PFSK-1 (cell line): ENCODE results near the gene TOM1L2.

Experiments
- FOXP2 ChIP-seq: optimal IDR thresholded peaks from 2 replicates; pipeline ENCODE3; 2011; ENCODE audit warnings: borderline replicate concordance, control low read depth, inconsistent platforms; ENCODE audit not compliant: insufficient read depth; ENCODE audit errors: extremely low read length, extremely low read depth
- POLR2AphosphoS5 ChIP-seq: IDR thresholded peaks from 2 replicates; pipeline ENCODE4 v1.6.1; 2012; ENCODE audit warnings: low read depth, mild to moderate bottlenecking, control low read depth, low read length, moderate library complexity
- SIN3A ChIP-seq: IDR thresholded peaks from 2 replicates; pipeline ENCODE4 v1.6.1; 2012; ENCODE audit warnings: mild to moderate bottlenecking, low read length, moderate library complexity, borderline replicate concordance; ENCODE audit not compliant: insufficient read depth
- TAF1 ChIP-seq: IDR thresholded peaks from 2 replicates; pipeline ENCODE4 v1.6.1; 2012; ENCODE audit warnings: low read length, control low read depth, borderline replicate concordance; ENCODE audit not compliant: insufficient read depth
- TF ChIP-seq, protein P1 (sequence below), 2 experiments: IDR thresholded peaks; 2 replicates each; pipeline versions ENCODE4 v1.6.1 to v1.8.0; 2011 to 2012; ENCODE audit warnings: low read depth in 2 of 2, low read length in 2 of 2, control low read depth in 1 of 2, inconsistent platforms in 1 of 2, mild to moderate bottlenecking in 1 of 2, moderate library complexity in 1 of 2; ENCODE audit not compliant: insufficient read depth in 1 of 2

Gene TOM1L2

DNA sequence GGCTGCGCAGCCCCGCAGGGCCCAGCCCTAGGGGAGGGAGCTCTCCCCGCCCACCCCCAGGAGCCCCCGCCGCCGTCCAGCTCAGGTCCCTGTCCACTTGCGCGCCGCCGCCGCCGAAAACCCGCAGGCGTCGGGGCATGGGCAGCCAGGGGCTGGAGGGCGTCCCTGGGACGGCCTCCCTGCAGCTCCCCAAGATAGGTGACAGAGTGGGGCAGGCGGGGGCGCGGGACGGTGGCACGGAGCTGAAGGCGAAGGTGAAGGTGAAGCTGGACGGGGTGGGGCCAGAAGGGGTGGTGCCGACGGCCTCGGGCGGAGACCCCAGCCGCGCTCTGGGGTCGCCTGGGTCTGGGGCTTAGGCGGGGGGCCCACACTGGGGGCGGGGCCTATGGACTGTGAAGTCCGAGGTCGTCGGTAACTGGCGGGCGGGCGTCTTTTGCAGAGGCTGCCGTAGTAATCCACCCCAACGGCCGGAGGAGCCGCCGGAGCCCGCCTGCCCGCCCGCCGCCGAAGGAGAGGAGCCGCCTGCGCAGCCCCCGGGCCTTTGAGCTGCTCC, 162.6 kb downstream of the TOM1L2 start:
- no peak for TF ChIP-seq TAF1
- no peak for TF ChIP-seq SIN3A
- TF ChIP-seq, protein P1, sequence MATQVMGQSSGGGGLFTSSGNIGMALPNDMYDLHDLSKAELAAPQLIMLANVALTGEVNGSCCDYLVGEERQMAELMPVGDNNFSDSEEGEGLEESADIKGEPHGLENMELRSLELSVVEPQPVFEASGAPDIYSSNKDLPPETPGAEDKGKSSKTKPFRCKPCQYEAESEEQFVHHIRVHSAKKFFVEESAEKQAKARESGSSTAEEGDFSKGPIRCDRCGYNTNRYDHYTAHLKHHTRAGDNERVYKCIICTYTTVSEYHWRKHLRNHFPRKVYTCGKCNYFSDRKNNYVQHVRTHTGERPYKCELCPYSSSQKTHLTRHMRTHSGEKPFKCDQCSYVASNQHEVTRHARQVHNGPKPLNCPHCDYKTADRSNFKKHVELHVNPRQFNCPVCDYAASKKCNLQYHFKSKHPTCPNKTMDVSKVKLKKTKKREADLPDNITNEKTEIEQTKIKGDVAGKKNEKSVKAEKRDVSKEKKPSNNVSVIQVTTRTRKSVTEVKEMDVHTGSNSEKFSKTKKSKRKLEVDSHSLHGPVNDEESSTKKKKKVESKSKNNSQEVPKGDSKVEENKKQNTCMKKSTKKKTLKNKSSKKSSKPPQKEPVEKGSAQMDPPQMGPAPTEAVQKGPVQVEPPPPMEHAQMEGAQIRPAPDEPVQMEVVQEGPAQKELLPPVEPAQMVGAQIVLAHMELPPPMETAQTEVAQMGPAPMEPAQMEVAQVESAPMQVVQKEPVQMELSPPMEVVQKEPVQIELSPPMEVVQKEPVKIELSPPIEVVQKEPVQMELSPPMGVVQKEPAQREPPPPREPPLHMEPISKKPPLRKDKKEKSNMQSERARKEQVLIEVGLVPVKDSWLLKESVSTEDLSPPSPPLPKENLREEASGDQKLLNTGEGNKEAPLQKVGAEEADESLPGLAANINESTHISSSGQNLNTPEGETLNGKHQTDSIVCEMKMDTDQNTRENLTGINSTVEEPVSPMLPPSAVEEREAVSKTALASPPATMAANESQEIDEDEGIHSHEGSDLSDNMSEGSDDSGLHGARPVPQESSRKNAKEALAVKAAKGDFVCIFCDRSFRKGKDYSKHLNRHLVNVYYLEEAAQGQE (IDR thresholded peaks at IDR 0.05; ENCODE audit: insufficient read depth in 1 of 2, low read depth in 2 of 2, low read length in 2 of 2) = no peak
- no peak for TF ChIP-seq POLR2AphosphoS5
- no peak for TF ChIP-seq FOXP2

DNA sequence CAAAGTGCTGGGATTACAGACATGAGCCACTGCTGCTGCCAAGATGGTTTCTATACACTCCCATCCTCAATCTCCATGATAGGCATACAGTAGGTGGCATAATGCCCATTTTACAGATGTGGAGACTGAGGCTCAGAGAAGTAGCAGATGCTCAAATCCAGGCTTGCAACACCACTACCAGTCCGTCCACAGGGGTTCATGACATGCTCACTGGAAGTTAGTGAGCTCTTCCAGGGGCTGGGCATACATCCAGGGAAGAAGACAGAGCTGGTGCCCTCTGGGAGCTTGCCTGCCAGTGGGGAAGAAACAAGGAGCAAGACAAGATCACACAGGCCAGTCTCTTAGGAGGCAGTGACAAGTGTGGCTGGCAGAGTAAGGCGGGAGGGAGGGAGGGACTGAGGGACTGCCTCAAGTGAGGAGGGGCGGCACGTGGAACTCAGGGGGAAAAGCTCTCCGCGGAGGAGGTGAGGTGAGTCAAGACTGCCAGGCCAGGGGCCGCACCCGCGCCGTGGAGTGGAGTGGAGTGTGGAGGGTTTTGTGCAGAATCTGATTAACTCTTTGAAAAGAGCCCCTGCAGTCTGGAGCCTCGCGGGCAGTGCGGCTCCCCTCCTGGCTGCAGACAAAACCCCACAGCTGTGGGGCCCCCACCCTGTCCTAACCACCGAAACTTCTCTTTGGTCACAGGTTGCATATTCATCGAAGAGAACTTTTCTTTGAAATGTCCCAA, 163.3 kb downstream of the TOM1L2 start:
- TF ChIP-seq FOXP2 (no peak), SIN3A (no peak), TAF1 (no peak), POLR2AphosphoS5 (no peak)
- TF ChIP-seq, protein P1 (IDR thresholded peaks at IDR 0.05; ENCODE audit: insufficient read depth in 1 of 2, low read depth in 2 of 2, low read length in 2 of 2) = no peak

DNA sequence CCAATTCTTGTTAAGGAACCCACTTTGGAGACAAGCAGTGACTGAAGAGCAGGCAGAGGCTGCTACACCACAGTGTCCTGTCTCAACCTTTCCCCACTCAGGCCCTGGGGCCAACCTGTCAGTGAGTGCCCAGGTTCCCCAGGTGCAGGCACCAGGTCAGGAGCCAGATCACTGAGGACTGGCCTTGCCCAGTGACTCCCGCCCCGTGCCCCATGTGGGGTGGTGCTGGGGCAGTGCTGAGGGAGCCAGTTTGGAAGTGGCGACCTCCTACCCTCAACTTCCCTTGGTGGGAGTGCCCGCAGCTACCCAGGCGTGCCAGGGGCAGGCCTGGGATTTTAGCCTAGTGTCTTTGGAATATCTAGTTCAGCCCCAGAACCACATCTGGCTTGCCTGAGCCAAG, 164.8 kb downstream of the TOM1L2 start:
- no peak for TF ChIP-seq POLR2AphosphoS5
- TF ChIP-seq TAF1 = no peak
- no peak for TF ChIP-seq SIN3A
- TF ChIP-seq FOXP2 = no peak
- TF ChIP-seq, protein P1 (IDR thresholded peaks at IDR 0.05; ENCODE audit: insufficient read depth in 1 of 2, low read depth in 2 of 2, low read length in 2 of 2) = no peak

DNA sequence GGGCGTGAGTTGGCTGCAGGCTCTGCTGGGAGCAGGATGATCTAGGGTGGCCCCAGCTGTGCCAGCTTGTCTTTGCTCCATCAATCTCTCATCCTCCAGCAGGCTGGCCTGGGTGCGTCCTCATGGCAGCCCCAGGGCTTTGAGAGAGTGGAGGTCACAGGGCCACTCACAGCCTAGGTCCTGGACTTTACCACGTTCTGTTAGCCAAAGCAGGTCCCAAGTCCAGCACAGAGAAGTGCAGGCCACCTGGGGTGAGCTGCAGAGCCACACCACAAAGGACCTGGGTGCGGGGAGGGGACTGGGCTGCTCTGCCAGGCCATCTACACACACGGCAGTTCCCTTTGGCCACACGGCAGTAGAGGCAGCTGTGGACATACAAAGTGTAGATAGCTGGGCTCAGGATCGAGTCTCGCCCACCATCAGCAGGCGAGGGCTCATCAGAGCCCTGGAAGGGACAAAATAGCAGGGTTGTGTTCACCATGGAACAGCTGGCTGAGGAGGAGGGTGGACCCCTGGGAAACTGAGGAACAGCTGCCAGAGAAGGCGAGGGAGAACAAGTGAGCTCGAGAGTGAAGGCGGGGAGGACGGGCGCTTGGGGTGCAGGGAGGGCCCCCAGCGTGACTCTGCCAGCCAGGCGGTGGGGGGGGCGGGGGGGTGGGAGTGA, 165.5 kb downstream of the TOM1L2 start:
- TF ChIP-seq FOXP2 (no peak), TAF1 (no peak), SIN3A (no peak), POLR2AphosphoS5 (no peak)
- TF ChIP-seq, protein P1 (IDR thresholded peaks at IDR 0.05; ENCODE audit: insufficient read depth in 1 of 2, low read depth in 2 of 2, low read length in 2 of 2) = no peak

DNA sequence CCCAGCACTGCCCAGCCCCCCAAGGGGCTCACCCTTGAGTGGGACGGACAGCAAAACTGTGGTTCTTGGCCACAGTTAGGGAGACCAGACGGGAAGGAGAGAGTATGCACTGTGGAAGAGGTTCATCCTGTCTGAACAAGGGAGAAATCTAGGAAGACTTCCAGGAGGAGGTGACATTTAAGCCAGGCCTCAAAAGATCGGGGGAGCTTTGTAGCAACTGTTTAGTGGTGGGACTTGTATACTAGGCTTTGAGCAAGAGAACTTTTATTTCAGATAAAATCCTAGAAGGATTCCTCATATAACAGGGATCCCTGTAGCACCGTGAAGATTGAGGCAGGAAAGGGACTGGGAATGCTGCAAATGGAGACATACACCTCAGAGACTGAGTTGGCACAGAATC, 166.2 kb downstream of the TOM1L2 start:
- TF ChIP-seq, protein P1 (IDR thresholded peaks at IDR 0.05; ENCODE audit: insufficient read depth in 1 of 2, low read depth in 2 of 2, low read length in 2 of 2) = no peak
- TF ChIP-seq FOXP2 (no peak), SIN3A (no peak), TAF1 (no peak), POLR2AphosphoS5 (no peak)
